HepG2 (cell line): ENCODE data around the gene DOK4. TPM values are rescaled to one million over a fixed set of nuclear protein-coding genes. Genes with fewer than 3 reads are reported as not detected.

ENCODE experiments used
- ATAC-seq: fragments of 200-7000 bp; cut with Tn5 transposase; 3 replicates; pipeline ENCODE4 v1.9.1; 2020; ENCODE audit warnings: mild to moderate bottlenecking, moderate library complexity
- BruUV-seq: library from RNA; stranded (reverse); fragments of 400-500 nt; replicated peaks from 2 replicates; lab custom pipeline; 2021; lab: Mats Ljungman, UMichigan
- CTCF ChIA-PET: fragments of 300-600 bp; formaldehyde crosslinking; extraction: SDS; loops from one replicate; lab custom pipeline; 2021; ENCODE audit warnings: low total read pairs, inconsistent platforms, low intra/inter-chr PET ratio; lab: Yijun Ruan, JAX
- POLR2A ChIA-PET: fragments of 350-600 bp; sonication (Branson Sonifier 250); formaldehyde crosslinking; loops from one replicate; lab custom pipeline; 2020; ENCODE audit warnings: antibody characterized with exemption, inconsistent platforms; lab: Yijun Ruan, JAX
- DNase-seq: peaks from one replicate; pipeline ENCODE4 v3.0.0-alpha.2; 2015; ENCODE audit warnings: low spot score
- FAIRE-seq: peaks from 3 replicates; lab custom pipeline; 2011; peaks lifted over from hg19 to GRCh38; lab: Jason Lieb, UNC
- H2AFZ ChIP-seq: one replicate; pipeline ENCODE4 v1.6.1; 2011; ENCODE audit warnings: low read length, inconsistent platforms
- H3K27ac ChIP-seq: fragments of 300-600 bp; 3 replicates; pipeline ENCODE4 v1.8.0; 2011; ENCODE audit warnings: mixed run types, mild to moderate bottlenecking, mixed read lengths, low read length, inconsistent platforms; ENCODE audit not compliant: insufficient read depth; ENCODE audit errors: extremely low read length
- H3K27me3 ChIP-seq, 2 experiments: fragments of 200-600 bp in 1 of 2; 2 replicates in 1 of 2; 3 replicates in 1 of 2; pipeline versions ENCODE4 v1.6.0 to v1.8.0; 2011; ENCODE audit warnings: low read length in 2 of 2, mild to moderate bottlenecking in 2 of 2, moderate library complexity in 2 of 2, inconsistent platforms in 1 of 2; ENCODE audit not compliant: insufficient read depth in 2 of 2, control insufficient read depth in 1 of 2
- H3K36me3 ChIP-seq, 2 experiments: fragments of 200-600 bp in 1 of 2; replicated peaks in 1 of 2; 2 replicates in 1 of 2; 3 replicates in 1 of 2; pipeline versions ENCODE4 v1.5.1 to v1.8.0; 2011; ENCODE audit warnings: low read length in 2 of 2, inconsistent platforms in 1 of 2; ENCODE audit not compliant: insufficient read depth in 2 of 2, control insufficient read depth in 1 of 2
- H3K4me1 ChIP-seq: 2 replicates; pipeline ENCODE4 v1.5.1; 2012; ENCODE audit warnings: low read length, inconsistent platforms; ENCODE audit not compliant: insufficient read depth
- H3K4me2 ChIP-seq: 2 replicates; pipeline ENCODE4 v1.6.0; 2011; ENCODE audit warnings: low read depth, low read length, inconsistent platforms
- H3K4me3 ChIP-seq, 3 experiments: fragments of 200-600 bp in 1 of 3; sonication (generic), shearing (Covaris generic) in 1 of 3; replicated peaks in 1 of 3; 2 replicates each; pipeline ENCODE4 v1.5.1; 2011 to 2016; ENCODE audit warnings: low read length in 3 of 3, inconsistent platforms in 2 of 3, low read depth in 2 of 3, mild to moderate bottlenecking in 2 of 3, control low read depth in 1 of 3, mixed read lengths in 1 of 3; ENCODE audit not compliant: insufficient read depth in 1 of 3
- H3K79me2 ChIP-seq: one replicate; pipeline ENCODE4 v1.6.1; 2011; ENCODE audit warnings: low read length, inconsistent platforms; ENCODE audit not compliant: insufficient read depth
- H3K9ac ChIP-seq: 2 replicates; pipeline ENCODE4 v1.6.0; 2011; ENCODE audit warnings: mild to moderate bottlenecking, low read depth, low read length, inconsistent platforms; ENCODE audit not compliant: insufficient read depth
- H3K9me3 ChIP-seq: 2 replicates; pipeline ENCODE4 v1.5.1; 2012; ENCODE audit warnings: mild to moderate bottlenecking, low read length
- H4K20me1 ChIP-seq: 2 replicates; pipeline ENCODE4 v1.6.0; 2011; ENCODE audit warnings: inconsistent platforms, mild to moderate bottlenecking, low read length, moderate library complexity; ENCODE audit not compliant: insufficient read depth
- ETV5 ChIP-seq: IDR thresholded peaks from 2 replicates; pipeline ENCODE4 v1.6.1; 2018; ENCODE audit warnings: missing biosample characterization, missing genetic modification reagents, inconsistent platforms, borderline replicate concordance
- HMGXB3 ChIP-seq: sonication (generic); formaldehyde crosslinking; IDR thresholded peaks from 2 replicates; pipeline ENCODE4 v1.4.0; 2020; ENCODE audit warnings: missing genetic modification reagents, borderline replicate concordance
- MBD4 ChIP-seq: IDR thresholded peaks from 2 replicates; pipeline ENCODE4 v1.6.1; 2012; ENCODE audit warnings: low read length, inconsistent platforms, borderline replicate concordance
- SSRP1 ChIP-seq: IDR thresholded peaks from 2 replicates; pipeline ENCODE4 v1.6.1; 2016; ENCODE audit warnings: control low read depth
- ZBED4 ChIP-seq: sonication (generic); formaldehyde crosslinking; IDR thresholded peaks from 2 replicates; pipeline ENCODE4 v1.4.0; 2020; ENCODE audit warnings: missing genetic modification reagents, borderline replicate concordance
- ZC3H4 ChIP-seq: sonication (generic); formaldehyde crosslinking; IDR thresholded peaks from 2 replicates; pipeline ENCODE4 v1.4.0; 2020; ENCODE audit warnings: missing genetic modification reagents, borderline replicate concordance
- ZNF772 ChIP-seq: sonication (generic); formaldehyde crosslinking; IDR thresholded peaks from 2 replicates; pipeline ENCODE4 v1.5.0; 2020; ENCODE audit warnings: mild to moderate bottlenecking, missing genetic modification reagents
- WGBS: methylation state at CpG from one replicate; pipeline ENCODE4 v1.1.6; 2017; ENCODE audit warnings: low lambda C conversion rate; 5-methylcytosine and 5-hydroxymethylcytosine counted together
- in situ Hi-C: cut with HindIII; loops from 2 replicates; pipeline ENCODE4 v1.10.0; 2017; ENCODE audit warnings: low pct_unique_long_range_greater_than_20kb; ENCODE audit not compliant: extremely low pct_ligation_motif_present
- intact Hi-C: fragments of 100-400 bp; cut with micrococcal nuclease; formaldehyde crosslinking; loops from one replicate; pipeline ENCODE4 v1.10.0; 2022; ENCODE audit not compliant: unreplicated experiment
- polyA plus RNA-seq, 8 experiments: library from polyadenylated mRNA; depleted of rRNA in 3 of 8; stranded (reverse) in 7 of 8; unstranded in 1 of 8; fragments of >200 nt; fragmentation: Illumina TruSeq in 4 of 8; extraction: Trizol in 4 of 8; gene quantifications; 2 replicates each; pipeline versions ENCODE4 v1.2.1 to v1.2.3, GENCODE V29; 2011 to 2016; ENCODE audit warnings: low read depth in 4 of 8, missing spikeins in 1 of 8, mixed read lengths in 1 of 8; ENCODE audit not compliant: insufficient read depth in 1 of 8
- total RNA-seq, 5 experiments: library from RNA; depleted of rRNA; stranded (reverse); fragments of >200 nt; fragmentation: Illumina TruSeq; extraction: Trizol; gene quantifications; 2 replicates each; pipeline ENCODE4 v1.2.3, GENCODE V29; 2016; ENCODE audit warnings: low read depth in 1 of 5
- TF ChIP-seq, protein P1 (sequence below): sonication (generic); formaldehyde crosslinking; IDR thresholded peaks from 2 replicates; pipeline ENCODE4 v1.5.0; 2020; ENCODE audit warnings: mild to moderate bottlenecking, missing genetic modification reagents, borderline replicate concordance

DOK4 gene
- total and polyA plus RNA-seq, 2 of the 13 experiments (the other 11 are each of a cell fraction or from before 2014, with no cell fraction given), result 52.7 to 70.0 TPM

DNA sequence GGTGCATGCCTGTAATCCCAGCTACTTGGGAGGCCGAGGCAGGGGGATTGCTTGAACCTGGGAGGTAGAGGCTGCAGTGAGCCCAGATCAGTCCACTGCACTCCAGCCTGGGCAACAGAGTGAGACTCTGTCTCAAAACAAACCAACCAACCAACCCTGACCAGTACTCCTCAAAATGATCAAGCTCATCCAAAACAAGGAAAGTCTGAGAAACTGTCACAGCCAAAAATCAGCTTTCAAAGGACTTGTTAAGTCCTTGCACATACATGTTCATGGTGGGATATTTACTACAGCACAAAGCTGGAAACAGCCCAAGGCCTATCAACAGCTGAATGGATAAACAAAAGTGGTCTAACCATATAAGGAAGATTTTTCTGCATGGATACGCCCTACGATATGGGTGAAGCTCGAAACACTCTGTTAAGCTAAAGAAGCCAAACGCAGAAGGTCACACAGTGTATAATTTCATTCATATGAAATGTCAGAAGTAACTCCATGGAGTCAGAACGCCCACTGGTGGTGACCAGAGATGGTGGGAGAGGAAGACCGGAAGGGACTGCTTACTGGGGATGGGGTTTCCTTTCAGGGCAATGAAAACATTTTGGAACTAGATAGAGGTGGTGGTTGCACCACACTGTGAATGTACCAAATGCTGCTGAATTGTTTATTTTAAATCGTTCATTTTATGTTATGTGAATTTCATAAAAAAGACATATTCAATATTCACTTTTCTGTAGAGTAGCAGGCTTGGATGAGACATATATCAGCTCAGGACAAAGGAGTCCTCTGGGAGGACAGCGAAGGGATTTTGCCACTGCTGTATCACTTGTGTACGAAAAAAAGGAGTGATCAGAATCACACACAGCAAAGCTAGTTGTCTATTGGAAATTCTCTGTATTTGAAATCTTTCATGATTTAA is 64.0 kb downstream of the DOK4 start:
- no peak overlapping the region for H3K27ac ChIP-seq
- TF ChIP-seq ETV5 (CRISPR knock-in tag) (peak; percentile 96), ZBED4 (CRISPR knock-in tag) (0 out of 2 replicates have a peak, but pooled peaks have one; percentile 28), MBD4 (no peak), ZNF772 (CRISPR knock-in tag) (peak; percentile 79; the same call in 1 of the 2 replicates), SSRP1 (CRISPR knock-in tag) (no peak), HMGXB3 (0 out of 2 replicates have a peak, but pooled peaks have one; percentile 55), ZC3H4 (CRISPR knock-in tag) (no peak)
- TF ChIP-seq, protein P1, sequence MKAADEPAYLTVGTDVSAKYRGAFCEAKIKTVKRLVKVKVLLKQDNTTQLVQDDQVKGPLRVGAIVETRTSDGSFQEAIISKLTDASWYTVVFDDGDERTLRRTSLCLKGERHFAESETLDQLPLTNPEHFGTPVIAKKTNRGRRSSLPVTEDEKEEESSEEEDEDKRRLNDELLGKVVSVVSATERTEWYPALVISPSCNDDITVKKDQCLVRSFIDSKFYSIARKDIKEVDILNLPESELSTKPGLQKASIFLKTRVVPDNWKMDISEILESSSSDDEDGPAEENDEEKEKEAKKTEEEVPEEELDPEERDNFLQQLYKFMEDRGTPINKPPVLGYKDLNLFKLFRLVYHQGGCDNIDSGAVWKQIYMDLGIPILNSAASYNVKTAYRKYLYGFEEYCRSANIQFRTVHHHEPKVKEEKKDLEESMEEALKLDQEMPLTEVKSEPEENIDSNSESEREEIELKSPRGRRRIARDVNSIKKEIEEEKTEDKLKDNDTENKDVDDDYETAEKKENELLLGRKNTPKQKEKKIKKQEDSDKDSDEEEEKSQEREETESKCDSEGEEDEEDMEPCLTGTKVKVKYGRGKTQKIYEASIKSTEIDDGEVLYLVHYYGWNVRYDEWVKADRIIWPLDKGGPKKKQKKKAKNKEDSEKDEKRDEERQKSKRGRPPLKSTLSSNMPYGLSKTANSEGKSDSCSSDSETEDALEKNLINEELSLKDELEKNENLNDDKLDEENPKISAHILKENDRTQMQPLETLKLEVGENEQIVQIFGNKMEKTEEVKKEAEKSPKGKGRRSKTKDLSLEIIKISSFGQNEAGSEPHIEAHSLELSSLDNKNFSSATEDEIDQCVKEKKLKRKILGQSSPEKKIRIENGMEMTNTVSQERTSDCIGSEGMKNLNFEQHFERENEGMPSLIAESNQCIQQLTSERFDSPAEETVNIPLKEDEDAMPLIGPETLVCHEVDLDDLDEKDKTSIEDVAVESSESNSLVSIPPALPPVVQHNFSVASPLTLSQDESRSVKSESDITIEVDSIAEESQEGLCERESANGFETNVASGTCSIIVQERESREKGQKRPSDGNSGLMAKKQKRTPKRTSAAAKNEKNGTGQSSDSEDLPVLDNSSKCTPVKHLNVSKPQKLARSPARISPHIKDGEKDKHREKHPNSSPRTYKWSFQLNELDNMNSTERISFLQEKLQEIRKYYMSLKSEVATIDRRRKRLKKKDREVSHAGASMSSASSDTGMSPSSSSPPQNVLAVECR (CRISPR knock-in tag), result no peak

More for the DNA sequence above, 64.0 kb downstream of the DOK4 start:
- DNase-seq (peak; percentile 77), ATAC-seq (peak; percentile 74), FAIRE-seq (peak; percentile 83)
- H3K36me3 ChIP-seq, result peaks cover 0 to 3% of the 10 kb centered on the region in 2 experiments; a peak in 2 of 5 replicates
- no peaks in the 10 kb centered on the region for H3K79me2 ChIP-seq
- H2AFZ ChIP-seq, result no peak overlapping the region
- H3K27me3 ChIP-seq, result no peaks in the 10 kb centered on the region
- BruUV-seq, result no TSS peak
- H3K9me3 ChIP-seq, result no peaks in the 10 kb centered on the region
- in situ Hi-C loops, result loop anchor here (5.0 kb wide), 1 partner anchor 95 kb away; no protein-coding TSS in a partner anchor
- peaks cover 32% of the 10 kb centered on the region for H3K4me1 ChIP-seq
- intact Hi-C loops, result loop anchor here (1.0 kb wide), 1 partner anchor 122 kb away; no protein-coding TSS in a partner anchor
- ChIA-PET POLR2A (interaction anchor here (0.8 to 1.7 kb wide), 5 partner anchors 20 to 122 kb away, joined by 3 to 5 read pairs (median 4); partner anchors contain the start of gene CX3CL1), CTCF (interaction anchor here (1.2 to 3.6 kb wide), 4 partner anchors 97 to 338 kb away, joined by 4 to 49 read pairs (median 6); no protein-coding TSS in a partner anchor)
- WGBS, result 14% methylated on average over 10 of the region's 10 CpGs
- H3K4me3 ChIP-seq, result no peak overlapping the region; a peak in 1 of 6 replicates
- H4K20me1 ChIP-seq, result no peaks in the 10 kb centered on the region
- peak overlapping the region; percentile 38 for H3K4me2 ChIP-seq
- no peak overlapping the region for H3K9ac ChIP-seq
